GM18499 (cell line): Measurements from ENCODE around the gene NOPCHAP1.
A peak's percentile ranks its signal among the peaks of the same experiment; 100 is the strongest.

ENCODE experiments used
- ATAC-seq: cut with Tn5 transposase; IDR thresholded peaks from one replicate; pipeline ENCODE4 v1.9.1; 2021; ENCODE audit warnings: moderate number of reproducible peaks; ENCODE audit not compliant: insufficient read depth, unreplicated experiment

NOPCHAP1 gene

DNA sequence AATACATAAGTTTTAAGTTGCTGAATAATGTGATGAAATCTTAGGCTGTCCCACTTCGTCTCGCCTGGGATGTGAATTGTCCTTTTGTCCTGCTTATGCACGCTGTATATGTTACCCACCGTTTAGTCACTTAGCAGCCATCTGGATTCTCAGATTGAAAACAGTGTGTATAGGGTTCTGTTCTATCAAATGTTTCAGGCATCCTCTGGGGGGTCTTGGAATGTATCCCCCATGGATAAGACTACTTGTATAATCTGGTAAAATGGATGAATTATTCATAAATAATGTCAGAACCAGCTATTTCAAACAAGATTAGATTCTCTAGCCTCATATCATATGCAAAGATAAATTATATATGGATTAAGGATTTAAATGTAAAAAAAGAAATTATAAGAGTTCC lies 29.4 kb downstream of the NOPCHAP1 start:
- no peak for ATAC-seq

- ATAC-seq, result no peak
These were observed 31.9 kb downstream of the NOPCHAP1 start for GRCh38 chr12:105018012-105018411.

GRCh38 chr12:105018776-105019175 lies 32.7 kb downstream of the NOPCHAP1 start:
- no peak for ATAC-seq

- ATAC-seq, result no peak
These were observed 34.3 kb downstream of the NOPCHAP1 start for GRCh38 chr12:105020241-105020962.

- no peak for ATAC-seq
These were observed 38.8 kb downstream of the NOPCHAP1 start for GRCh38 chr12:105024928-105025327.

DNA sequence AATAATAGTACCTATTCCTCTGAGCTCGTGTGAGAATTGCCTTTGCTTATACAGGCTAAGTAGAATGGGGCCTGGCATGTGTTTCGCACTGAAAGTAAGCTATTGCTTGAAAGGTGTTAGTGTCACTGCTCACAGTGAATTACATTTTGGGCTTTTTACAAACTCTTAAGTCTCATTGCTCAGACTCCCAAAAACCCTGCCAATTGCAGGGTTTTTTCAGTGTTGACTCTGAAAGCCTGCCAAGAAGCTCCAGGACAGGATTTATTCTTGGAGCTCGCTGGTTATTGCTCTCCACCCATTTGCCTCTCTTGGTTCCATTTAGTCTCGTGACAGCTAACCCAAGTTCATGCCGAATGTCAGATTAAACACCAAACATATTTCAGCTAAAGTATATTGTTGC lies 39.8 kb downstream of the NOPCHAP1 start:
- ATAC-seq, result no peak

DNA sequence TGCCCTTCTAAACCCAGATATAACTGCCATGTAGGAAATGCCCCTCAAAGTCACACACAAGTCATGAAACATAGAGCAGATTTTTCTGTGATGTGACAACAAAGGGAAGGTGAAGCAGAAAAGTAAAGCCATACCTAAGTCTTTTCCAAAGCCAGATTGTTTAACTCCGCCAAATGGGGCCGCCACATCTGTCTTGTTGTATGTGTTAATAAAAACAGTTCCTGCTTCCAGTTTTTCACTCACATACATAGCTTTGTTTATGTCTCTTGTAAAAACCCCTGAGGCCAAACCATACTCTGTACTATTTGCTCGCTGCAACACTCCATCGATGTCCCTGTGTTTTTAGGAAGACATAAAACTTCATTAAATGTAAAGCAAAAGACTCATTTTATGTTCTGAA lies 40.3 kb downstream of the NOPCHAP1 start:
- ATAC-seq, result no peak

DNA sequence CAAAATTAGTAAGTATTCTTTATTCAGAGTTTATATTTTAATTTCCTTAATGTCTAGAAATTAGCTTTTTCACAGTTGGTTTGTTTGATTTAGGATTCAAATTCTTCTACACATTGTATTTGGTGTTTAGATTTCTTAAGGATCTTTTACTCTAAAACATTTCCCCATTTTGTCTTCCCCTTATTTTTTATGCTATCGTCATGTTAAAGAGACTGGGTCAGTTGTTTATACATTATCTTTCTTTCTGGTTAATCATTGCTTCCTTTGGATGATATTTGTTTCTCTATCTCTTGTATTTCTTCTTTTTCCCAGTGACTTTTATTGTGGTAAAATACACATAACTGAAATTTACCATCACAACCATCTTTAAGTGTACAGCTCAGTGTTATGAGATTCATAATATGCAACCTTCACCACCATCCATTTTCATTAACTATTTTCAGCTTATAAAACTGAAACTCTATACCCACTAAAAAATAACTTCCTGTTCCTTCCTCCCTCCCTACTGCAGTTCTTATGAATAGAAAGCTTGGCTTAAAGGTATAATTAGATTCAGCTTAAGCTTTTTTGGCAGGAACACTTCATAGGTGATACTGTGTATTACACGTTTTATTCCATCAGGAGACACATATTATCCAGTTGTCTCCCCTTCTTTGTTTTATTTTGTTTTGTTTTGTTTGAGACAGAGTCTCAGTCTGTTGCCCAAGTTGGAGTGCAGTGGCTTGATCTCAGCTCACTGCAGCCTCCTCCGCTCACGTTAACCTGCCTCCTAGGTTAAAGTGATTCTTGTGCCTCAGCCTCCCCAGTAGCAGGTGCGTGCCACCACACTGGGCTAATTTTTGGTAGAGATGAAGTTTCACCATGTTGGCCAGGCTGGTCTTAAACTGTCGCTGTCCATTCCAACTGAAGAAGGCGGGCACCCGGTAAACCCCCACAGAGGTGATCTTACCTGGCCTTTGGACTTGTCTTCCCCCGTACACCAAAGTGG lies 45.0 kb downstream of the NOPCHAP1 start:
- peak; percentile 89 for ATAC-seq

- no peak for ATAC-seq
These were observed 46.7 kb downstream of the NOPCHAP1 start for GRCh38 chr12:105032703-105033357.

DNA sequence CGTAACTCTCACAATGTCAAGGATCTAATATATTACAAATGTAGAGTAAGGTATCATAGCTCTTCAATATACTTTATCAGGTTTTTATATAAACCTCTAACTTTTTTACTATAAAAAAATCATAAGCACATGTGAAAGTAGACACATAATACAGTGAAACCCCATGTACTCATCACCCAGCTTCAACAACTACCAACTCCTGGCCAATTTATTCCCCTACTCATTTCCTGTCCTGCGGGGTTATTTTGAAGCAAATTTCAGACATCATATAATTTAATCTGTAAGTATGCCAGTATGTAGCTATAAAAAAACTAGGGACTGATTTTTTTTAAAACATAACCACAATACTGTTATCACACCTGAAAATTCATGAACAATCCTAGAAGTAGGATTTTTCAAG lies 47.7 kb downstream of the NOPCHAP1 start:
- ATAC-seq, result no peak
